RWPE2 (cell line): Measurements from ENCODE around the gene MLPH.
"Not testable (repeated sequence)": the region's sequence is repeated elsewhere in the genome, so short reads cannot be mapped to it uniquely, and the experiment has no call there.

ENCODE experiments used
- ATAC-seq: fragments of 200-7000 bp; cut with Tn5 transposase; 3 replicates; pipeline ENCODE4 v1.9.1; 2021; ENCODE audit warnings: low read depth
- DNase-seq: peaks from one replicate; pipeline ENCODE4 v3.0.0-alpha.2; 2020; ENCODE audit warnings: low spot score
- H3K27ac ChIP-seq: fragments of 450-650 bp; 2 replicates; pipeline ENCODE4 v1.5.1; 2017; ENCODE audit warnings: mild to moderate bottlenecking; ENCODE audit not compliant: poor library complexity, severe bottlenecking
- H3K27me3 ChIP-seq: fragments of 250-450 bp; sonication (Bioruptor Pico); 2 replicates; pipeline ENCODE4 v1.5.1; 2021; ENCODE audit warnings: mild to moderate bottlenecking, moderate library complexity; ENCODE audit not compliant: insufficient read depth, poor library complexity, severe bottlenecking
- H3K36me3 ChIP-seq: fragments of 250-450 bp; sonication (Bioruptor Pico); 2 replicates; pipeline ENCODE4 v1.5.1; 2020; ENCODE audit warnings: low read depth, mild to moderate bottlenecking, moderate library complexity
- H3K4me1 ChIP-seq: fragments of 250-450 bp; sonication (Bioruptor Pico); 2 replicates; pipeline ENCODE4 v1.5.1; 2021; ENCODE audit warnings: mild to moderate bottlenecking, moderate library complexity; ENCODE audit not compliant: insufficient read depth, poor library complexity, severe bottlenecking
- H3K4me3 ChIP-seq: fragments of 250-450 bp; sonication (Bioruptor Pico); 2 replicates; pipeline ENCODE4 v1.5.1; 2021; ENCODE audit warnings: mild to moderate bottlenecking, moderate library complexity; ENCODE audit not compliant: severe bottlenecking
- H3K9me3 ChIP-seq: fragments of 250-450 bp; sonication (Bioruptor Pico); 2 replicates; pipeline ENCODE4 v1.5.1; 2021; ENCODE audit warnings: mild to moderate bottlenecking, moderate library complexity; ENCODE audit not compliant: severe bottlenecking
- CTCF ChIP-seq: fragments of 450-650 bp; IDR thresholded peaks from one replicate; pipeline ENCODE4 v1.5.1; 2017; ENCODE audit warnings: mild to moderate bottlenecking, moderate library complexity; ENCODE audit not compliant: poor library complexity, severe bottlenecking

MLPH gene

GRCh38 chr2:237592425-237592980, 105.5 kb downstream of the MLPH start:
- Histone ChIP-seq H3K36me3 (no peaks in the 10 kb centered on the region), H3K27ac (no peak overlapping the region), H3K9me3 (no peaks in the 10 kb centered on the region), H3K4me1 (peaks cover 12% of the 10 kb centered on the region), H3K4me3 (no peak overlapping the region), H3K27me3 (no peaks in the 10 kb centered on the region)
- TF ChIP-seq CTCF: no peak
- ATAC-seq: no peak
- DNase-seq: no peak

GRCh38 chr2:237593036-237593435, 106.0 kb downstream of the MLPH start:
- peaks cover 12% of the 10 kb centered on the region for H3K4me1 ChIP-seq
- DNase-seq: no peak

GRCh38 chr2:237593596-237594320, 106.7 kb downstream of the MLPH start:
- H3K36me3 ChIP-seq: no peaks in the 10 kb centered on the region
- no peak overlapping the region for H3K27ac ChIP-seq
- H3K4me3 ChIP-seq: no peak overlapping the region
- no peak for ATAC-seq
- H3K27me3 ChIP-seq: no peaks in the 10 kb centered on the region
- TF ChIP-seq CTCF: no peak
- peaks cover 12% of the 10 kb centered on the region for H3K4me1 ChIP-seq
- H3K9me3 ChIP-seq: no peaks in the 10 kb centered on the region
- DNase-seq: no peak

More at GRCh38 chr2:237593036-237593435, 106.0 kb downstream of the MLPH start:
- Histone ChIP-seq H3K27me3 (no peaks in the 10 kb centered on the region), H3K9me3 (no peaks in the 10 kb centered on the region), H3K4me3 (no peak overlapping the region), H3K36me3 (no peaks in the 10 kb centered on the region), H3K27ac (no peak overlapping the region)
- TF ChIP-seq CTCF: no peak
- no peak for ATAC-seq

- no peak overlapping the region for H3K4me3 ChIP-seq
- no peak overlapping the region for H3K27ac ChIP-seq
- no peaks in the 10 kb centered on the region for H3K36me3 ChIP-seq
- DNase-seq: no peak
- TF ChIP-seq CTCF: no peak
- peaks cover 12% of the 10 kb centered on the region for H3K4me1 ChIP-seq
- ATAC-seq: no peak
- no peaks in the 10 kb centered on the region for H3K9me3 ChIP-seq
- no peaks in the 10 kb centered on the region for H3K27me3 ChIP-seq
Observed at GRCh38 chr2:237594514-237594871, 107.4 kb downstream of the MLPH start.

- not testable (repeated sequence) for H3K4me1 ChIP-seq, H3K36me3 ChIP-seq, H3K4me3 ChIP-seq, H3K27me3 ChIP-seq, H3K9me3 ChIP-seq, ATAC-seq, H3K27ac ChIP-seq, DNase-seq
Observed at GRCh38 chr2:237595829-237596519, 108.9 kb downstream of the MLPH start.
